ENCODE measurements around the gene ELOVL5. TPM values are rescaled to one million over a fixed set of nuclear protein-coding genes. Genes with fewer than 3 reads are reported as not detected.

The ELOVL5 gene
- total RNA-seq, 1 donor from 2014 or later, result 55.9 TPM

DNA sequence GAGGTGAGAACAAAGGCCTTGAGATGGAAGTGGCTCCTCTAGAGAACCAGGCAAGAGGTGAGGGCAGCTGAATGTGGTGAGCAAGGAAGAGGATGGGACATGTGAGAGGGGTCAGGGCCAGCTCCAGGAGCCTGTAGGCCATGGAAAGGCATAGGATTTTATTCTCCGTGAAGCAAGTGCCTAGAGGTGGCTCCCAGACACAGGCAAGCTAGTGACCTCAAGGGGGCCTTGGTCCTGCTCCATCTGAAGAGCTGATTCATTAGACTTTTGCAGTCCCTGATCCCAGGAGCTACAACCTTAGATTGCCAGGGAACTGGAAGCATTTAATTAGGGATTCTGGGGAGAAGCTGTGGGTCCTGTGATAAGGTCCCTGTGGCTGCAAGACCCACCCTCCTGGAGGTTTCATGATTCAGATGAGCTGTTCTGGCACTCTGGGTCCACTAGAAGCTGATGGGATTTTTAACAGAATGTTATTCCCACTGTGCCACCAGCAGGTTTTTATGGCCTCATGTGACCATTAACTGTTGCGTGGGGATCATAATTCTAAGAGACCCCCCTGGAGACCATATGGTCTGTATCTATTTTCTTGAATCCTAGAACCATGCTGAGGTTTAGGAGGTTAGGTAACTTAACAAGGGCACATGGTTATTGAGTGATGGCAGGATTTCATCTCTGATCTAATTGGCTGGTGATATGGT lies 90.5 kb downstream of the ELOVL5 start:
- TF ChIP-seq, protein P1, sequence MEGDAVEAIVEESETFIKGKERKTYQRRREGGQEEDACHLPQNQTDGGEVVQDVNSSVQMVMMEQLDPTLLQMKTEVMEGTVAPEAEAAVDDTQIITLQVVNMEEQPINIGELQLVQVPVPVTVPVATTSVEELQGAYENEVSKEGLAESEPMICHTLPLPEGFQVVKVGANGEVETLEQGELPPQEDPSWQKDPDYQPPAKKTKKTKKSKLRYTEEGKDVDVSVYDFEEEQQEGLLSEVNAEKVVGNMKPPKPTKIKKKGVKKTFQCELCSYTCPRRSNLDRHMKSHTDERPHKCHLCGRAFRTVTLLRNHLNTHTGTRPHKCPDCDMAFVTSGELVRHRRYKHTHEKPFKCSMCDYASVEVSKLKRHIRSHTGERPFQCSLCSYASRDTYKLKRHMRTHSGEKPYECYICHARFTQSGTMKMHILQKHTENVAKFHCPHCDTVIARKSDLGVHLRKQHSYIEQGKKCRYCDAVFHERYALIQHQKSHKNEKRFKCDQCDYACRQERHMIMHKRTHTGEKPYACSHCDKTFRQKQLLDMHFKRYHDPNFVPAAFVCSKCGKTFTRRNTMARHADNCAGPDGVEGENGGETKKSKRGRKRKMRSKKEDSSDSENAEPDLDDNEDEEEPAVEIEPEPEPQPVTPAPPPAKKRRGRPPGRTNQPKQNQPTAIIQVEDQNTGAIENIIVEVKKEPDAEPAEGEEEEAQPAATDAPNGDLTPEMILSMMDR (conservative IDR thresholded peaks at IDR 0.05; ENCODE audit: low read depth, low read length), result no peak
- H3K4me3 ChIP-seq (ENCODE audit: low read depth, low read length), result no peak overlapping the region
- DNase-seq (ENCODE audit: low read depth), result no peak

DNA sequence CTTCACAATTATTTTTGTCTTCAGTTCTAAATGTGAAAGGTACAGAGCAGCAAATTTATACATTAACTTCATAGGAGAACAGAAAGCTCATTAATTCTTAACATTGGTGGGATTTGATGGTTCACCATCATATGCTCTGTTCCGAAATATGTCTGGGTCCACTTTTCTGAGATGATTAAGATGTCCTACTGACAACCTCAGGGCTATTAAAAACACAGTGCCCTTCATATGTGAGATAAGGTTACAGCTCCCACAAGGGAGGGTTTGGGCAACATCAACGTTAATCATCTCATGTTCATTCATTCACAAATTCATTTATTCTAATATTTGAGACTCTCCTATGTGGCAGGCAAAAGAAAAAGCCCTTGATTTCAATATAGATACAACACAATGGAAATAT lies 91.2 kb downstream of the ELOVL5 start:
- TF ChIP-seq, protein P1 (conservative IDR thresholded peaks at IDR 0.05; ENCODE audit: low read depth, low read length), result no peak
- H3K4me3 ChIP-seq (ENCODE audit: low read depth, low read length), result no peak overlapping the region
- DNase-seq (ENCODE audit: low read depth), result no peak

DNA sequence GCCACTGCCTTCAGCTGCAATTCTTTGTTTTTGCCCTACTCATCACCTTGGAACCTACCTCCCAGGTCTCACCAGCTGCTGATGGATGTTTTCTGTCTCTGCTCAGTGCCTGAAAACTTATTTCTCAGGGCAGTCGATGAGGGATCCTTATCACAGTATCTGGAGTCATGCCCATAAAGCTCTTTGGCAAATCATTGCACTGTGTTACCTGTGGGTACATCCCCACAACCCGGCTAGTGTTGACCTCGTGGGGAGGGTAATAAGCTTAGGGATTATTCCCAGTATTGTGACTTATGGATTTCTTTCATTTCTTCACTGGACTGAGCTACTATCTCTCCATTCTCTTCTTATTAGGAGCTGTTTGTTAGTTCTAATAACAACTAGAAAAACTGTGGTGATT lies 91.7 kb downstream of the ELOVL5 start:
- DNase-seq (ENCODE audit: low read depth), result no peak
- TF ChIP-seq, protein P1 (conservative IDR thresholded peaks at IDR 0.05; ENCODE audit: low read depth, low read length), result no peak
- no peak overlapping the region for H3K4me3 ChIP-seq (ENCODE audit: low read depth, low read length)

DNA sequence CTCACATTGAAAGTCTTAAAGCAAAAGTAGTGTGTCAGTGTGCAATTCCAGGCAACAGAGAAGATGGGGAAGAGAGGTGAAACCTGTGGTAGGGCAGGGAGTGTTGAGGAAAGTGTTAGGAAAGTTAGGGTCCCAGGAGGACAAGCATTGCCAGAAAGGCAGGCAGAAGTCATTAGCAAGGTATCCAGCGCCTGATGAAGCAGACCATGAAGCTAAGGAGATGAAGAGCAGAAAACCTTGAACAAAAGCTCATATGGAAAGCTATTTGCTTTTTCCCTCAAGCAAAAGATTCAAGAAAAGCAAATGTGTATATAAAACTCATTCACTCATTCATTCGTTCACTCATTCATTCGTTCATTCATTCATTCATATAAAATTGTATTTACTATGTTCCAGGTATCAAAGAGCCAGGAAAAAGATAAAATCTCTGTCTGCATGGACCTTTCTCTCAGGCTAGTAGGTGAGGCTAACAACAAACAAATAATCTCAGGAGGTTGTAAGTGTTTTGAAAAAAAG lies 96.5 kb downstream of the ELOVL5 start:
- TF ChIP-seq, protein P1 (conservative IDR thresholded peaks at IDR 0.05; ENCODE audit: low read depth, low read length), result no peak
- DNase-seq (ENCODE audit: low read depth), result no peak
- no peak overlapping the region for H3K4me3 ChIP-seq (ENCODE audit: low read depth, low read length)

DNA sequence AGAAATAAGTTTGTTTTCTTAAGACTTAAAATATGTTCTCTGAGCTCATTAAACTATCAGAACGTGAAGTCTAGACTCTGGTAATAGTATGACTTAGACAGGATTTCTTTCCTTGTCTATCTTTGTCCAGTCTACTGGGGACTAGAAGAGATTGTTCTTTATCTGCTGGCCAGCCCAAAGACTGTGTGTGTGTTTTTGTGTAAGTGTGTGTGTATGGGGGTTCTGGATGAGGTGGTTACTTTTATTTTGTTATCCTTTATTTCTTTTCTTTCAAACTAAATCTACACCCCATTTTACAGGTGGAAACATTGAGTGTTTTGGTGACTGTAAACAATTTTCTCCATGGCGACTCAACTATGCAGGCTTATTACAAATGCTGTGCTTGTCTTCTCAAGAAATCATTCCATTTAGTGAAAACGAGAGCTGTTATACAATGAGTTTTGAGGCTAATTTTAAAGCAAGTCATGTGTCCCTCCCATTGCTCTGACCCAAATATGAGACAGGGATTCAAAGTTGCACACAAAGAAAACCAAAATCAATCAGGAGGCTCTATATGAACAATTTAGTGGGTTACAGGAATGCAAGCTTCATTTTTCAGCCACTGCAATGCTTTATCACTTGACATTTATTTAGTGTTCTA lies 97.6 kb downstream of the ELOVL5 start:
- TF ChIP-seq, protein P1 (conservative IDR thresholded peaks at IDR 0.05; ENCODE audit: low read depth, low read length), result no peak
- no peak overlapping the region for H3K4me3 ChIP-seq (ENCODE audit: low read depth, low read length)
- no peak for DNase-seq (ENCODE audit: low read depth)

DNA sequence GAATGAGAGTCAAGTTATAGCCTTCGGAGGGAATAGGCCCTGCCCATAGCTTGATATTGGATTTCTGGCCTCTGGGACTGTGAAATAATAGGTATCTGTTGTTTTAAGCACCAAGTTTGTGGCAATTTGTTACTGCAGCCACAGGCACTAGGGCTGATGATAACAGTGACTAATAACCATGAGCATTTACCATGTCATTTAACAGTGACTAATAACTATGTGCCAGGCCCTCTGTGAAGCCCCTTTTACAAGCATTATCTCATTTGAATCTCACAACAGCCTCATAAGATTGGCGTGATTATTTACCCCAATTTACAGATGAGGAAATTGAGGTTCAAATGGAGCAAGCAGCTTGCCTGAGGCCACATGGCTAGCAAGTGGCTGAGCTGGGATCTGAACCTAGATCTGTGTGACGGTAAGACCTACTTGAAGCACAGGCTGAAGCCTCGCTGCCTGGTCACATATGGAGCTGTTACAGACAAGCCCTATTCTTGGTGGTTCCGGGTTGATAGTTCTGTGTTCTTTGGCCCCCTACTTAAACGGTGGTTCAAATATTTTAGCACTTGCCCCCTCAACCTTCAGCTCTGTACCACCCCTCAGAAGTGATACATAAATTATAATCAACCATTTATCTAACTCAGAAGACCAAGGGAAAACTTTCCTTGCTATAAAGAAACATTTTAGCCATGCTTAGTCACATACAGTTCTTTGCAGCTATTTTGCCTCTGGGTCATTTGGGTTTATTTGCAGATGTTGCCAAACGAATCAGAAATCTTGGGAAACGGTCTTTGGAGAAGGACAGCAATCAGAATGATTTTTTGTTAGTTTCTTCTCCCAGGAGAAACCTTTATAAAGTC lies 98.3 kb downstream of the ELOVL5 start:
- peak; percentile 48 for DNase-seq (ENCODE audit: low read depth)
- TF ChIP-seq, protein P1 (conservative IDR thresholded peaks at IDR 0.05; ENCODE audit: low read depth, low read length), result no peak
- H3K4me3 ChIP-seq (ENCODE audit: low read depth, low read length), result no peak overlapping the region
